Keratinocyte (primary cell): ENCODE results near the gene IL1RL2. TPM values are rescaled to one million over a fixed set of nuclear protein-coding genes. Genes with fewer than 3 reads are reported as not detected.

Source experiments
- DNase-seq: peaks from one replicate; pipeline ENCODE4 v3.0.0-alpha.2; 2011; ENCODE audit warnings: low read depth, missing footprints, low spot score
- FAIRE-seq: peaks from 2 replicates; lab custom pipeline; 2011; peaks lifted over from hg19 to GRCh38; lab: Jason Lieb, UNC
- H2AFZ ChIP-seq: 2 replicates; pipeline ENCODE4 v1.6.0; 2012; ENCODE audit warnings: low read length, control low read depth, inconsistent platforms; ENCODE audit not compliant: control insufficient read depth
- H3K27ac ChIP-seq: 2 replicates; pipeline ENCODE4 v1.5.1; 2011; ENCODE audit warnings: low read length; ENCODE audit not compliant: control insufficient read depth, insufficient read depth
- H3K27me3 ChIP-seq: 3 replicates; pipeline ENCODE4 v1.6.0; 2011; ENCODE audit warnings: low read length; ENCODE audit not compliant: control insufficient read depth, insufficient read depth; ENCODE audit errors: extremely low read depth
- H3K36me3 ChIP-seq, 2 experiments: 2 replicates in 1 of 2; 3 replicates in 1 of 2; pipeline ENCODE4 v1.5.1; 2011; ENCODE audit warnings: low read length in 2 of 2, mild to moderate bottlenecking in 1 of 2; ENCODE audit not compliant: control insufficient read depth in 2 of 2, insufficient read depth in 2 of 2; ENCODE audit errors: extremely low read depth in 1 of 2
- H3K4me1 ChIP-seq: 3 replicates; pipeline ENCODE4 v1.5.1; 2011; ENCODE audit warnings: low read length; ENCODE audit not compliant: control insufficient read depth, insufficient read depth; ENCODE audit errors: extremely low read depth
- H3K4me2 ChIP-seq: 3 replicates; pipeline ENCODE4 v1.6.0; 2011; ENCODE audit warnings: low read depth, low read length; ENCODE audit not compliant: control insufficient read depth, insufficient read depth; ENCODE audit errors: extremely low read depth
- H3K4me3 ChIP-seq, 3 experiments: fragments of 200-600 bp in 1 of 3; sonication (generic) in 1 of 3; 2 replicates in 2 of 3; 3 replicates in 1 of 3; pipeline ENCODE4 v1.5.1; 2011 to 2016; ENCODE audit warnings: low read length in 3 of 3, mild to moderate bottlenecking in 3 of 3, control low read depth in 2 of 3, inconsistent platforms in 1 of 3, low read depth in 1 of 3, mixed read lengths in 1 of 3, mixed run types in 1 of 3, moderate library complexity in 1 of 3; ENCODE audit not compliant: control insufficient read depth in 2 of 3, insufficient read depth in 2 of 3; ENCODE audit errors: extremely low read depth in 1 of 3
- H3K79me2 ChIP-seq: 2 replicates; pipeline ENCODE4 v1.6.0; 2012; ENCODE audit warnings: low read length; ENCODE audit not compliant: control insufficient read depth, insufficient read depth
- H3K9ac ChIP-seq: 3 replicates; pipeline ENCODE4 v1.6.0; 2011; ENCODE audit warnings: low read length; ENCODE audit not compliant: control insufficient read depth, insufficient read depth; ENCODE audit errors: extremely low read depth
- H3K9me1 ChIP-seq: 3 replicates; pipeline ENCODE4 v1.6.0; 2011; ENCODE audit warnings: low read length; ENCODE audit not compliant: control insufficient read depth, insufficient read depth; ENCODE audit errors: extremely low read depth
- H3K9me3 ChIP-seq: 2 replicates; pipeline ENCODE4 v1.5.1; 2012; ENCODE audit warnings: low read depth, low read length; ENCODE audit not compliant: control insufficient read depth
- H4K20me1 ChIP-seq: 3 replicates; pipeline ENCODE4 v1.6.0; 2011; ENCODE audit warnings: low read length; ENCODE audit not compliant: control insufficient read depth, insufficient read depth; ENCODE audit errors: extremely low read depth
- CTCF ChIP-seq, 3 experiments: IDR thresholded peaks in 1 of 3; conservative IDR thresholded peaks in 1 of 3; optimal IDR thresholded peaks in 1 of 3; 2 replicates in 2 of 3; 3 replicates in 1 of 3; pipeline versions ENCODE3 to v1.5.1; 2011; ENCODE audit warnings: low read length in 3 of 3, mild to moderate bottlenecking in 3 of 3, moderate library complexity in 2 of 3, control low read depth in 1 of 3, inconsistent platforms in 1 of 3; ENCODE audit not compliant: insufficient read depth in 2 of 3; ENCODE audit errors: extremely low read depth in 1 of 3
- EZH2 ChIP-seq: IDR thresholded peaks from one replicate; pipeline ENCODE4 v1.6.1; 2012; ENCODE audit warnings: inconsistent platforms, mild to moderate bottlenecking, low read length, moderate library complexity
- dilution Hi-C: fragments of 300-500 bp; cut with MboI; formaldehyde crosslinking; loops from one replicate; pipeline ENCODE4 v1.7.0; 2020; ENCODE audit warnings: low sequenced_read_pairs; ENCODE audit not compliant: extremely low pct_ligation_motif_present
- polyA plus RNA-seq, 5 experiments: library from polyadenylated mRNA; depleted of rRNA in 3 of 5; stranded (reverse) in 3 of 5; stranded (forward) in 1 of 5; unstranded in 1 of 5; fragments of >200 nt; gene quantifications; 1 replicate in 1 of 5; 2 replicates in 3 of 5; 3 replicates in 1 of 5; pipeline versions ENCODE4 v1.2.1 to v1.2.3, GENCODE V29; 2011 to 2012; ENCODE audit warnings: missing spikeins in 2 of 5, low read depth in 1 of 5, low replicate concordance in 1 of 5

The IL1RL2 gene
- polyA plus RNA-seq, 1 donor (not counting 4 experiments of a cell fraction or from before 2014, with no cell fraction given), result 1.5 TPM

- dilution Hi-C loops, result no loop called here
- TF ChIP-seq CTCF (optimal IDR thresholded peaks at IDR 0.05 in 1 of 3, IDR thresholded peaks at IDR 0.05 in 1 of 3, conservative IDR thresholded peaks at IDR 0.05 in 1 of 3; ENCODE audit: extremely low read depth in 1 of 3, insufficient read depth in 2 of 3, low read length in 3 of 3), result no peak
- no peak for TF ChIP-seq EZH2
- no peaks in the 10 kb centered on the region for H3K36me3 ChIP-seq
- H3K27me3 ChIP-seq, result no peaks in the 10 kb centered on the region
- no peak for FAIRE-seq
- no peaks in the 10 kb centered on the region for H4K20me1 ChIP-seq
- no peak overlapping the region for H3K9ac ChIP-seq
- no peak overlapping the region for H2AFZ ChIP-seq
- H3K27ac ChIP-seq, result no peak overlapping the region
- H3K4me1 ChIP-seq, result peaks cover 3% of the 10 kb centered on the region
- H3K79me2 ChIP-seq, result no peaks in the 10 kb centered on the region
- H3K4me2 ChIP-seq, result no peak overlapping the region
- H3K4me3 ChIP-seq, result no peak overlapping the region
- no peaks in the 10 kb centered on the region for H3K9me1 ChIP-seq
- peaks cover 12% of the 10 kb centered on the region for H3K9me3 ChIP-seq
- DNase-seq, result no peak
Observed at GRCh38 chr2:102140377-102140776, 46.4 kb upstream of the IL1RL2 start.

- no peak overlapping the region for H3K27ac ChIP-seq
- no peak overlapping the region for H3K9ac ChIP-seq
Observed at GRCh38 chr2:102141011-102141943, 45.5 kb upstream of the IL1RL2 start.

More at GRCh38 chr2:102141011-102141943, 45.5 kb upstream of the IL1RL2 start:
- Histone ChIP-seq H4K20me1 (no peaks in the 10 kb centered on the region), H3K36me3 (no peaks in the 10 kb centered on the region), H3K4me2 (no peak overlapping the region), H2AFZ (no peak overlapping the region), H3K79me2 (no peaks in the 10 kb centered on the region), H3K4me3 (no peak overlapping the region), H3K4me1 (peaks cover 3% of the 10 kb centered on the region), H3K27me3 (no peaks in the 10 kb centered on the region), H3K9me1 (no peaks in the 10 kb centered on the region), H3K9me3 (peaks cover 16% of the 10 kb centered on the region)
- TF ChIP-seq CTCF (optimal IDR thresholded peaks at IDR 0.05 in 1 of 3, IDR thresholded peaks at IDR 0.05 in 1 of 3, conservative IDR thresholded peaks at IDR 0.05 in 1 of 3; ENCODE audit: extremely low read depth in 1 of 3, insufficient read depth in 2 of 3, low read length in 3 of 3) (no peak), EZH2 (no peak)
- dilution Hi-C loops, result no loop called here
- FAIRE-seq (no peak), DNase-seq (no peak)
